ENCODE data around the gene AFDN.

- TF ChIP-seq CTCF (conservative IDR thresholded peaks at IDR 0.05; ENCODE audit: low read depth in 2 of 2) (no peak), EZH2phosphoT487 (IDR thresholded peaks at IDR 0.05; ENCODE audit: unreplicated experiment) (no peak), EZH2 (IDR thresholded peaks at IDR 0.05; ENCODE audit: low read depth, unreplicated experiment) (no peak), ZNF462 (CRISPR knock-in tag; IDR thresholded peaks at IDR 0.05) (no peak), REST (IDR thresholded peaks at IDR 0.05; ENCODE audit: unreplicated experiment) (no peak), POLR2AphosphoS5 (IDR thresholded peaks at IDR 0.05; ENCODE audit: low read depth) (no peak), STAT1 (IDR thresholded peaks at IDR 0.05; ENCODE audit: unreplicated experiment) (no peak), ETS1 (IDR thresholded peaks at IDR 0.05) (no peak), ZNF331 (CRISPR knock-in tag; IDR thresholded peaks at IDR 0.05; ENCODE audit: low read depth) (no peak), CREB1 (CRISPR knock-in tag; IDR thresholded peaks at IDR 0.05; ENCODE audit: low read depth) (no peak), ZNF114 (CRISPR knock-in tag; IDR thresholded peaks at IDR 0.05) (no peak), JUNB (IDR thresholded peaks at IDR 0.05; ENCODE audit: unreplicated experiment) (no peak), NANOG (IDR thresholded peaks at IDR 0.05; ENCODE audit: borderline replicate concordance) (no peak)
Measured at GRCh38 chr6:167954151-167954550, 127.4 kb downstream of the AFDN start.
